Activated CD8-positive, alpha-beta memory T cell treated with anti-CD3 and anti-CD28 coated beads for 48 hours (primary cell): ENCODE data around the gene KRT16.
"Not testable (repeated sequence)": the region's sequence is repeated elsewhere in the genome, so short reads cannot be mapped to it uniquely, and the experiment has no call there.

Experiments used
- DNase-seq, 3 experiments: peaks; one replicate each; pipeline ENCODE4 v3.0.0-alpha.2; 2020; ENCODE audit warnings: low read depth in 2 of 3, low spot score in 2 of 3

Gene KRT16

GRCh38 chr17:41628621-41629255, 16.2 kb upstream of the KRT16 start:
- DNase-seq, result not testable (repeated sequence)

- DNase-seq, result not testable (repeated sequence)
These were observed 15.5 kb upstream of the KRT16 start for GRCh38 chr17:41628073-41628370.

GRCh38 chr17:41627316-41628072, 14.9 kb upstream of the KRT16 start:
- DNase-seq, result no peak

GRCh38 chr17:41626914-41627295, 14.3 kb upstream of the KRT16 start:
- DNase-seq, result not testable (repeated sequence)

GRCh38 chr17:41626028-41626913, 13.7 kb upstream of the KRT16 start:
- DNase-seq, result not testable (repeated sequence)

GRCh38 chr17:41625602-41626001, 13.0 kb upstream of the KRT16 start:
- no peak for DNase-seq

- no peak for DNase-seq
These were observed 11.9 kb upstream of the KRT16 start, which contains the start of gene KRT17 for GRCh38 chr17:41624208-41625101. Gene KRT17, minus strand, starts transcription at chr17:41624575. Its CDS starts 66 bp downstream, at chr17:41624509.

- DNase-seq, result not testable (repeated sequence)
These were observed 10.8 kb upstream of the KRT16 start for GRCh38 chr17:41623184-41623861.

- DNase-seq, result not testable (repeated sequence)
These were observed 10.0 kb upstream of the KRT16 start for GRCh38 chr17:41622340-41623183.

GRCh38 chr17:41621916-41622315, 9.3 kb upstream of the KRT16 start:
- no peak for DNase-seq

GRCh38 chr17:41621435-41621817, 8.9 kb upstream of the KRT16 start:
- DNase-seq, result not testable (repeated sequence)

- no peak for DNase-seq
These were observed 8.2 kb upstream of the KRT16 start for GRCh38 chr17:41620583-41621434.

- not testable (repeated sequence) for DNase-seq
These were observed 7.5 kb upstream of the KRT16 start for GRCh38 chr17:41619927-41620582.

- DNase-seq, result no peak
These were observed 6.7 kb upstream of the KRT16 start for GRCh38 chr17:41619036-41619926.

- DNase-seq, result no peak
These were observed 5.9 kb upstream of the KRT16 start for GRCh38 chr17:41618341-41619035.

- DNase-seq, result no peak
These were observed 5.1 kb upstream of the KRT16 start for GRCh38 chr17:41617698-41618097.
